HUDEP-2 (cell line): ENCODE measurements around the gene SMIM38.
"Not testable (repeated sequence)": the region's sequence is repeated elsewhere in the genome, so short reads cannot be mapped to it uniquely, and the experiment has no call there.

Experiments
- DNase-seq, 76 experiments: peaks; one replicate each; lab custom pipeline; 2025; ENCODE audit not compliant: unreplicated experiment in 76 of 76; lab: John Stamatoyannopoulos, UW

SMIM38 gene

GRCh38 chr11:69137151-69137844 is 18.4 kb upstream of the SMIM38 start:
- DNase-seq = no peak

- DNase-seq = peak in 1 of 76 experiments; percentile 10
Measured at GRCh38 chr11:69138265-69138664, 17.5 kb upstream of the SMIM38 start.

- DNase-seq = not testable (repeated sequence)
Measured at GRCh38 chr11:69140161-69140560, 15.6 kb upstream of the SMIM38 start.

- DNase-seq = no peak
Measured at GRCh38 chr11:69140635-69141034, 15.1 kb upstream of the SMIM38 start.

- DNase-seq = no peak
Measured at GRCh38 chr11:69141742-69142141, 14.0 kb upstream of the SMIM38 start.

- peak in 2 of 76 experiments; percentile 1 to 3 for DNase-seq
Measured at GRCh38 chr11:69142895-69143294, 12.8 kb upstream of the SMIM38 start.

GRCh38 chr11:69144316-69145049 is 11.3 kb upstream of the SMIM38 start:
- no peak for DNase-seq

GRCh38 chr11:69145050-69145380 is 10.7 kb upstream of the SMIM38 start:
- DNase-seq = no peak

GRCh38 chr11:69148377-69148762 is 7.4 kb upstream of the SMIM38 start:
- no peak for DNase-seq

GRCh38 chr11:69148806-69149205 is 6.9 kb upstream of the SMIM38 start:
- no peak for DNase-seq

GRCh38 chr11:69149338-69150045 is 6.2 kb upstream of the SMIM38 start:
- DNase-seq = not testable (repeated sequence)

GRCh38 chr11:69150175-69150574 is 5.6 kb upstream of the SMIM38 start:
- DNase-seq = no peak

- no peak for DNase-seq
Measured at GRCh38 chr11:69151836-69152235, 3.9 kb upstream of the SMIM38 start.

GRCh38 chr11:69152733-69153421 is 2.9 kb upstream of the SMIM38 start:
- DNase-seq = no peak

- DNase-seq = no peak
Measured at GRCh38 chr11:69153661-69154060, 2.1 kb upstream of the SMIM38 start.

- DNase-seq = no peak
Measured at GRCh38 chr11:69154211-69154913, 1.4 kb upstream of the SMIM38 start.

GRCh38 chr11:69154938-69155301 is 815 bp upstream of the SMIM38 start:
- DNase-seq = no peak

GRCh38 chr11:69156235-69156639 is 502 bp downstream of the SMIM38 start:
- no peak for DNase-seq

GRCh38 chr11:69156673-69157155 is 979 bp downstream of the SMIM38 start:
- no peak for DNase-seq

- no peak for DNase-seq
Measured at GRCh38 chr11:69157156-69157821, 1.6 kb downstream of the SMIM38 start.
